ENCODE results near the gene ROR2. TPM values are rescaled to one million over a fixed set of nuclear protein-coding genes. Genes with fewer than 3 reads are reported as not detected.

Gene ROR2
- total RNA-seq, 1 experiment from 2014 or later = 5.9 TPM

DNA sequence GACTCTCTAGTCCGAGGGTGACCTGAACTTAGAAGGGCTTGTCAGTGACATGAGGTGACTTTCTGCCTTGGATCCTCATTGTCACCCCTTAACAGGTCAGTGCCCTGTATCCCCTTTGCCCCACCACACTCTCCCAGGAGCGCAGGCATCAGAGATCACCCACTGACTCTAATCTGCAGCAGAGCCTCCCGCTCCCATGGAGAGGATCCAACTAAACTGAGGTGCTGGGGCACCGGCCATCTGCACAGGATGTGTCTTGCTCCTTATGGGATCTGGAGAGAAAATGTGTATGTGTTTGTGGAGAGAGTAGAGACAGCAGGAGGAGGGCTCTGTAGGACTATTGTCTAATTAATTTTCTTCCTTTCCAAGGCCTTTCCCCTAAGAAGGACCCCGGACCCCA, 213.7 kb downstream of the ROR2 start:
- Histone ChIP-seq H3K36me3 (ENCODE audit: control insufficient read depth, insufficient read depth, low read length) (no peaks in the 10 kb centered on the region), H3K27ac (ENCODE audit: low read length) (no peak overlapping the region), H3K4me3 (ENCODE audit: low read depth in 2 of 2, low read length in 2 of 2) (no peak overlapping the region), H3K27me3 (ENCODE audit: control insufficient read depth, insufficient read depth, low read length) (no peaks in the 10 kb centered on the region), H3K9me3 (ENCODE audit: control insufficient read depth, insufficient read depth, low read depth, low read length) (no peaks in the 10 kb centered on the region), H3K4me1 (ENCODE audit: control insufficient read depth, insufficient read depth, low read length) (no peaks in the 10 kb centered on the region)
- no TSS peak for BruUV-seq (replicated peaks)
- intact Hi-C loops (cut with micrococcal nuclease; ENCODE audit: unreplicated experiment) (no loop called here), in situ Hi-C loops (cut with HindIII; ENCODE audit: low pct_unique_long_range_greater_than_20kb, low sequenced_read_pairs) (no loop called here)
- ChIA-PET POLR2A (no interaction called here), CTCF (no interaction called here)
- no peak for DNase-seq (ENCODE audit: low read depth, low spot score)
- no peak for TF ChIP-seq POLR2AphosphoS5 (IDR thresholded peaks at IDR 0.05; ENCODE audit: low read depth, low read length)
- TF ChIP-seq, protein P1, sequence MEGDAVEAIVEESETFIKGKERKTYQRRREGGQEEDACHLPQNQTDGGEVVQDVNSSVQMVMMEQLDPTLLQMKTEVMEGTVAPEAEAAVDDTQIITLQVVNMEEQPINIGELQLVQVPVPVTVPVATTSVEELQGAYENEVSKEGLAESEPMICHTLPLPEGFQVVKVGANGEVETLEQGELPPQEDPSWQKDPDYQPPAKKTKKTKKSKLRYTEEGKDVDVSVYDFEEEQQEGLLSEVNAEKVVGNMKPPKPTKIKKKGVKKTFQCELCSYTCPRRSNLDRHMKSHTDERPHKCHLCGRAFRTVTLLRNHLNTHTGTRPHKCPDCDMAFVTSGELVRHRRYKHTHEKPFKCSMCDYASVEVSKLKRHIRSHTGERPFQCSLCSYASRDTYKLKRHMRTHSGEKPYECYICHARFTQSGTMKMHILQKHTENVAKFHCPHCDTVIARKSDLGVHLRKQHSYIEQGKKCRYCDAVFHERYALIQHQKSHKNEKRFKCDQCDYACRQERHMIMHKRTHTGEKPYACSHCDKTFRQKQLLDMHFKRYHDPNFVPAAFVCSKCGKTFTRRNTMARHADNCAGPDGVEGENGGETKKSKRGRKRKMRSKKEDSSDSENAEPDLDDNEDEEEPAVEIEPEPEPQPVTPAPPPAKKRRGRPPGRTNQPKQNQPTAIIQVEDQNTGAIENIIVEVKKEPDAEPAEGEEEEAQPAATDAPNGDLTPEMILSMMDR (IDR thresholded peaks at IDR 0.05) = no peak
- ATAC-seq = no peak

DNA sequence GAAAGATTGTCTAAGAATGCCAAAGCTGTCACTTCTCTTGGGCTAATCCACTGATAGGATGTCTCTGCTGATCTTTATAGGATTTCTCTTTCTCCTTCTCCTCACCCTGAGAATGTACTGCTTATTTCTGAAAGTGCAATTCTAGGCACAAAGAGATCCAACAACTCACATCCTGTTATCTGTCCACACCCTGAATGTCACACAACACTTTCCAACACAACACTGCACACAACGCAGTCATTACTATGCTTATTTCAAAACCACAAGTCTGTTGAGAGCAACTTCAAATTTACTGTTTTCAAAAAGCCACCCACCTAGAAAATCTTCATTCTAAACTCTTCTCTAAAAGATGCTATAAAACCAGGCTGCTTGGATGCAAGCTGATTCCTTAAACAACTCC, 215.0 kb downstream of the ROR2 start:
- POLR2A ChIA-PET = no interaction called here
- ATAC-seq (no peak), DNase-seq (ENCODE audit: low read depth, low spot score) (no peak)
- Histone ChIP-seq H3K36me3 (ENCODE audit: control insufficient read depth, insufficient read depth, low read length) (no peaks in the 10 kb centered on the region), H3K4me1 (ENCODE audit: control insufficient read depth, insufficient read depth, low read length) (no peaks in the 10 kb centered on the region), H3K4me3 (ENCODE audit: low read depth in 2 of 2, low read length in 2 of 2) (no peak overlapping the region), H3K27ac (ENCODE audit: low read length) (no peak overlapping the region), H3K27me3 (ENCODE audit: control insufficient read depth, insufficient read depth, low read length) (no peaks in the 10 kb centered on the region), H3K9me3 (ENCODE audit: control insufficient read depth, insufficient read depth, low read depth, low read length) (no peaks in the 10 kb centered on the region)
- BruUV-seq (replicated peaks) = no TSS peak
- TF ChIP-seq POLR2AphosphoS5 (IDR thresholded peaks at IDR 0.05; ENCODE audit: low read depth, low read length) (no peak), SIN3A (IDR thresholded peaks at IDR 0.05; ENCODE audit: borderline replicate concordance, insufficient read depth, low read depth, low read length) (no peak), TCF7L2 (IDR thresholded peaks at IDR 0.05; ENCODE audit: low read depth, low read length) (no peak)
- TF ChIP-seq, protein P2, sequence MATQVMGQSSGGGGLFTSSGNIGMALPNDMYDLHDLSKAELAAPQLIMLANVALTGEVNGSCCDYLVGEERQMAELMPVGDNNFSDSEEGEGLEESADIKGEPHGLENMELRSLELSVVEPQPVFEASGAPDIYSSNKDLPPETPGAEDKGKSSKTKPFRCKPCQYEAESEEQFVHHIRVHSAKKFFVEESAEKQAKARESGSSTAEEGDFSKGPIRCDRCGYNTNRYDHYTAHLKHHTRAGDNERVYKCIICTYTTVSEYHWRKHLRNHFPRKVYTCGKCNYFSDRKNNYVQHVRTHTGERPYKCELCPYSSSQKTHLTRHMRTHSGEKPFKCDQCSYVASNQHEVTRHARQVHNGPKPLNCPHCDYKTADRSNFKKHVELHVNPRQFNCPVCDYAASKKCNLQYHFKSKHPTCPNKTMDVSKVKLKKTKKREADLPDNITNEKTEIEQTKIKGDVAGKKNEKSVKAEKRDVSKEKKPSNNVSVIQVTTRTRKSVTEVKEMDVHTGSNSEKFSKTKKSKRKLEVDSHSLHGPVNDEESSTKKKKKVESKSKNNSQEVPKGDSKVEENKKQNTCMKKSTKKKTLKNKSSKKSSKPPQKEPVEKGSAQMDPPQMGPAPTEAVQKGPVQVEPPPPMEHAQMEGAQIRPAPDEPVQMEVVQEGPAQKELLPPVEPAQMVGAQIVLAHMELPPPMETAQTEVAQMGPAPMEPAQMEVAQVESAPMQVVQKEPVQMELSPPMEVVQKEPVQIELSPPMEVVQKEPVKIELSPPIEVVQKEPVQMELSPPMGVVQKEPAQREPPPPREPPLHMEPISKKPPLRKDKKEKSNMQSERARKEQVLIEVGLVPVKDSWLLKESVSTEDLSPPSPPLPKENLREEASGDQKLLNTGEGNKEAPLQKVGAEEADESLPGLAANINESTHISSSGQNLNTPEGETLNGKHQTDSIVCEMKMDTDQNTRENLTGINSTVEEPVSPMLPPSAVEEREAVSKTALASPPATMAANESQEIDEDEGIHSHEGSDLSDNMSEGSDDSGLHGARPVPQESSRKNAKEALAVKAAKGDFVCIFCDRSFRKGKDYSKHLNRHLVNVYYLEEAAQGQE (IDR thresholded peaks at IDR 0.05; ENCODE audit: insufficient read depth in 1 of 2, low read depth in 2 of 2, low read length in 1 of 2) = no peak
- TF ChIP-seq, protein P1 (IDR thresholded peaks at IDR 0.05) = no peak
- in situ Hi-C loops (cut with HindIII; ENCODE audit: low pct_unique_long_range_greater_than_20kb, low sequenced_read_pairs) = no loop called here
- CTCF ChIA-PET = interaction anchor here (0.6 kb wide), 2 partner anchors 23 to 24 kb away, joined by 5 to 9 read pairs; no protein-coding TSS in a partner anchor
- intact Hi-C loops (cut with micrococcal nuclease; ENCODE audit: unreplicated experiment) = no loop called here

All from Panc1 (cell line).